Lower lobe of right lung (tissue), 2 donors: Measurements from ENCODE around the gene SH3PXD2A. TPM values are rescaled to one million over a fixed set of nuclear protein-coding genes. Genes with fewer than 3 reads are reported as not detected.

Source experiments
- ATAC-seq, 2 donors: fragments of 200-7000 bp; cut with Tn5 transposase; one replicate each; pipeline ENCODE4 v1.9.1; 2020 to 2022; ENCODE audit warnings: mild to moderate bottlenecking in 2 of 2, moderate library complexity in 2 of 2
- DNase-seq: peaks from one replicate; pipeline ENCODE4 v3.0.0-alpha.2; 2020
- H3K27ac ChIP-seq: fragments of 200-600 bp; one replicate; pipeline ENCODE4 v1.8.0; 2022
- H3K27me3 ChIP-seq: fragments of 200-600 bp; one replicate; pipeline ENCODE4 v1.8.0; 2022; ENCODE audit warnings: low read depth
- H3K36me3 ChIP-seq: fragments of 200-600 bp; one replicate; pipeline ENCODE4 v1.8.0; 2022; ENCODE audit warnings: mild to moderate bottlenecking
- H3K4me1 ChIP-seq: fragments of 200-600 bp; one replicate; pipeline ENCODE4 v1.8.0; 2022
- H3K4me3 ChIP-seq: fragments of 200-600 bp; one replicate; pipeline ENCODE4 v1.8.0; 2022; ENCODE audit warnings: mild to moderate bottlenecking
- H3K9me3 ChIP-seq: fragments of 200-600 bp; one replicate; pipeline ENCODE4 v1.8.0; 2022
- intact Hi-C: fragments of 100-400 bp; cut with DNase I; formaldehyde crosslinking; loops from one replicate; pipeline ENCODE4 v1.11.0; 2022
- total RNA-seq: library from RNA; stranded (reverse); fragmentation: NEBNext Ultra II Directional; extraction: Animal tissue kit (Norgen Biotek cat#: 25700); gene quantifications from one replicate; pipeline ENCODE4 v1.2.1, GENCODE V29; 2021
- TF ChIP-seq, protein P1 (sequence below): fragments of 200-600 bp; IDR thresholded peaks from one replicate; pipeline ENCODE4 v1.8.0; 2022; ENCODE audit warnings: antibody characterized with exemption, mild to moderate bottlenecking
- donor health status: DM: no; HTN: yes; CAD: no; lungs with severe emphysema.

SH3PXD2A gene
- total RNA-seq, 1 donor from 2014 or later = 34.8 TPM

DNA sequence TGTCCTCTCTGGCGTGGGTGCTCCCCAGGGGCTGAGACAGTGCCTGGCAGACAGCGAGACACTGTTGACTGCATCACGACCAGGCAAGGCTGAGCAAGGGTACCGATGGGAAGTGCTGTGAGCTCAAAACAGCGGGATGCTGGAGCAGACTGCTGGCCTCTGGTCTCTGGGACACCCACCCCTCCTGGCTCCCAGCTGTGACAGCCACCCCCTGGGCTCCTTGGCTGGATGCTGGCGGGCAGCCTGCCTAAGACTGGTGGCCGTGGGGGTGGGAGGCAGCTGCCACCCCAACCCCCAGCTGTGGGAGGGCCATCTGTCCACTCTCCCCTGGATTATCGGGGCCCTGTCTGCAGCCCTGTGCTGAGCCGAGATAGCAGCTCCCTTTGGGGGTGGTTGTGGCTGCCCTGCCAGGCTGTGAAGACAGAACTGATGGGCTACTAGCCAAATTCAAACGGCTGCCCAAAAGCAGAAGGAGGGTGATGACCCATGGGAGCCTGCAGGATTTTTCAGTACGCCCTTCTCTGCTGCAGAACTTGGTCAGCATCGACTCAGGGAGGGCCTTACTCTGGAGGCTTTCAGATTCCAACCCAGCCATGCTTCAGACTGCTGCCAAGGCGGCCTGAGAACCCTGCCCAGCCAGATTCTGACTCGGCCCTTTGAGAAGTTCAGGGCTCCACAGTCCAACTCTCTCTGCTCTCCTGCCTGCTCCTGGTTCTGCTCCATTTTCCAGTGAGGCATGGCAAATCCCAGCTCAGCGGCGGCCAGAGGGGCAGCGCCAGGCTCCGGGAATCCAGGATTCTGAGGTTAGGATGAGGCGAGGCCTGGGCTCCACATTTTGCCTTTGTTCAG lies 236.6 kb downstream of the SH3PXD2A start:
- Histone ChIP-seq H3K4me3 (no peak overlapping the region), H3K27me3 (no peaks in the 10 kb centered on the region), H3K9me3 (no peaks in the 10 kb centered on the region), H3K27ac (peak overlapping the region; percentile 56), H3K4me1 (peaks cover 43% of the 10 kb centered on the region), H3K36me3 (peaks cover 53% of the 10 kb centered on the region)
- intact Hi-C loops = loop anchor here (10.0 kb wide), 1 partner anchor 66 kb away; no protein-coding TSS in a partner anchor
- DNase-seq = no peak
- TF ChIP-seq, protein P1, sequence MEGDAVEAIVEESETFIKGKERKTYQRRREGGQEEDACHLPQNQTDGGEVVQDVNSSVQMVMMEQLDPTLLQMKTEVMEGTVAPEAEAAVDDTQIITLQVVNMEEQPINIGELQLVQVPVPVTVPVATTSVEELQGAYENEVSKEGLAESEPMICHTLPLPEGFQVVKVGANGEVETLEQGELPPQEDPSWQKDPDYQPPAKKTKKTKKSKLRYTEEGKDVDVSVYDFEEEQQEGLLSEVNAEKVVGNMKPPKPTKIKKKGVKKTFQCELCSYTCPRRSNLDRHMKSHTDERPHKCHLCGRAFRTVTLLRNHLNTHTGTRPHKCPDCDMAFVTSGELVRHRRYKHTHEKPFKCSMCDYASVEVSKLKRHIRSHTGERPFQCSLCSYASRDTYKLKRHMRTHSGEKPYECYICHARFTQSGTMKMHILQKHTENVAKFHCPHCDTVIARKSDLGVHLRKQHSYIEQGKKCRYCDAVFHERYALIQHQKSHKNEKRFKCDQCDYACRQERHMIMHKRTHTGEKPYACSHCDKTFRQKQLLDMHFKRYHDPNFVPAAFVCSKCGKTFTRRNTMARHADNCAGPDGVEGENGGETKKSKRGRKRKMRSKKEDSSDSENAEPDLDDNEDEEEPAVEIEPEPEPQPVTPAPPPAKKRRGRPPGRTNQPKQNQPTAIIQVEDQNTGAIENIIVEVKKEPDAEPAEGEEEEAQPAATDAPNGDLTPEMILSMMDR = no peak
- ATAC-seq = peak in 1 of 2 donors; percentile 39

- H3K27ac ChIP-seq = peak overlapping the region; percentile 36
- ATAC-seq (no peak), DNase-seq (no peak)
- no peak overlapping the region for H3K4me3 ChIP-seq
- H3K27me3 ChIP-seq = no peaks in the 10 kb centered on the region
- H3K36me3 ChIP-seq = peaks cover 54% of the 10 kb centered on the region
- no peaks in the 10 kb centered on the region for H3K9me3 ChIP-seq
- peaks cover 47% of the 10 kb centered on the region for H3K4me1 ChIP-seq
- TF ChIP-seq, protein P1 = no peak
- intact Hi-C loops = loop anchor here (10.0 kb wide), 1 partner anchor 67 kb away; no protein-coding TSS in a partner anchor
These were observed 237.6 kb downstream of the SH3PXD2A start for GRCh38 chr10:103617602-103618385.

DNA sequence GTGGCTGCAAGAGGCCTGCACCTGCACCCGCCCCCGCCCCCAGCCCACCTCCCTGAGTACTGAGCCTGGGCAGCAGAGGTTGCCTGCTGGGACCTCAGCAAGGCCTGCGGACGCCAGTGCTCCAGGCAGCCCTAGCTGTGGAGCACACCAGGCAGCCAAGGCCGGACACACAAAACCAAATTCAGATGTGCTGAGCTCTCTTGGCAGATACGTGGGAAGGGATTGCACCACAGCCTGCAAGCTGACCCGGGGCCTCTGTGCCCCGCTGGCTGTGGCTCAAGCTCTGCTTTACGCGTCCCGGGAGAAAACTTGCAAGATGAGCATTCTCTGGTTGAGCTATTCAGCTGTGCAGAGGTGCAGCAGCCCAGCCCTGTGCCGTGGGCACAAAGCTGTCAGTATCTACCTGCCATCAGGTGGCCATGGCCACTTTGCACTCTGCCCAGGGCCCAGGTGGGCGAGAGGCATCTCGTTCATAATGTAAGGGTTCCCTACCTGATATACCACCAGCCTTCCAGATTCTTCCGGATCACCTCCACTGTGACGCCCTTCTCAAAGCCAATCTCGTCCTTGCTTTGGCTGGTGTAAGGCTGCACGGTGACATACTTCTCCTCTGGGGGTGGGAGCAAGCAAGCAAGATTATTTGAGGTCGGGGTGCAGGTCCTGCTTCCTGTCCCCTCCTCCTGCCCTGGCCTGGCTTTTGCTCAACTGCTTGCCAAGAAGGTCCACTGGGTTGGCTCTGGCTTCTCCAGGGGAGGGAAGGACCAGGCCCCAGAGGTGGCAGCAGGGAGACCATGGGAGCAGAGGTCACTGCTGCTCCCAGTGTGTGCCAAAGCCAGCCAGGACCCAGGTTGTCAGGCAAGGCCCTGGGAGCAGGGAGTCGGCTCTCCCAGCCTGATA lies 238.4 kb downstream of the SH3PXD2A start:
- peaks cover 50% of the 10 kb centered on the region for H3K4me1 ChIP-seq
- no peaks in the 10 kb centered on the region for H3K27me3 ChIP-seq
- H3K4me3 ChIP-seq = no peak overlapping the region
- DNase-seq = no peak
- ATAC-seq = peak; percentile 46 to 48
- H3K9me3 ChIP-seq = no peaks in the 10 kb centered on the region
- H3K36me3 ChIP-seq = peaks cover 56% of the 10 kb centered on the region
- TF ChIP-seq, protein P1 = no peak
- intact Hi-C loops = loop anchor here (10.0 kb wide), 1 partner anchor 68 kb away; no protein-coding TSS in a partner anchor
- H3K27ac ChIP-seq = no peak overlapping the region

- no peak overlapping the region for H3K27ac ChIP-seq
- no peak for ATAC-seq
- no peaks in the 10 kb centered on the region for H3K9me3 ChIP-seq
- H3K4me1 ChIP-seq = peaks cover 42% of the 10 kb centered on the region
- no peak overlapping the region for H3K4me3 ChIP-seq
- TF ChIP-seq, protein P1 = no peak
- intact Hi-C loops = loop anchor here (10.0 kb wide), 1 partner anchor 70 kb away; no protein-coding TSS in a partner anchor
- H3K27me3 ChIP-seq = no peaks in the 10 kb centered on the region
- DNase-seq = no peak
- peaks cover 56% of the 10 kb centered on the region for H3K36me3 ChIP-seq
These were observed 240.8 kb downstream of the SH3PXD2A start for GRCh38 chr10:103614306-103615158.
